Measurements from ENCODE around the gene ALPL. TPM values are rescaled to one million over a fixed set of nuclear protein-coding genes. Genes with fewer than 3 reads are reported as not detected.

The ALPL gene
- total RNA-seq, 2 experiments from 2014 or later: not detected

- Mint-ChIP-seq H3K4me1 (ENCODE audit: low read depth) (no peaks in the 10 kb centered on the region), H3K9me3 (no peaks in the 10 kb centered on the region), H3K27me3 (peaks cover under 1% of the 10 kb centered on the region), H3K27ac (no peak overlapping the region), H3K36me3 (ENCODE audit: low read depth) (no peaks in the 10 kb centered on the region), H3K4me3 (no peak overlapping the region)
- ChIA-PET CTCF (no interaction called here), POLR2A (no interaction called here)
- TF ChIP-seq CTCF (IDR thresholded peaks at IDR 0.05): no peak
- intact Hi-C loops (cut with micrococcal nuclease): no loop called here
- ATAC-seq (no peak), DNase-seq (no peak)
Observed at GRCh38 chr1:21559788-21560567, 50.8 kb downstream of the ALPL start.

GRCh38 chr1:21560916-21561638 lies 51.9 kb downstream of the ALPL start:
- DNase-seq (no peak), ATAC-seq (no peak)
- no peaks in the 10 kb centered on the region for H3K27me3 Mint-ChIP-seq
- ChIA-PET CTCF (no interaction called here), POLR2A (no interaction called here)
- no peak overlapping the region for H3K27ac Mint-ChIP-seq
- H3K9me3 Mint-ChIP-seq: no peaks in the 10 kb centered on the region
- H3K36me3 Mint-ChIP-seq (ENCODE audit: low read depth): no peaks in the 10 kb centered on the region
- H3K4me1 Mint-ChIP-seq (ENCODE audit: low read depth): no peaks in the 10 kb centered on the region
- no peak for TF ChIP-seq CTCF (IDR thresholded peaks at IDR 0.05)
- intact Hi-C loops (cut with micrococcal nuclease): no loop called here
- no peak overlapping the region for H3K4me3 Mint-ChIP-seq

DNA sequence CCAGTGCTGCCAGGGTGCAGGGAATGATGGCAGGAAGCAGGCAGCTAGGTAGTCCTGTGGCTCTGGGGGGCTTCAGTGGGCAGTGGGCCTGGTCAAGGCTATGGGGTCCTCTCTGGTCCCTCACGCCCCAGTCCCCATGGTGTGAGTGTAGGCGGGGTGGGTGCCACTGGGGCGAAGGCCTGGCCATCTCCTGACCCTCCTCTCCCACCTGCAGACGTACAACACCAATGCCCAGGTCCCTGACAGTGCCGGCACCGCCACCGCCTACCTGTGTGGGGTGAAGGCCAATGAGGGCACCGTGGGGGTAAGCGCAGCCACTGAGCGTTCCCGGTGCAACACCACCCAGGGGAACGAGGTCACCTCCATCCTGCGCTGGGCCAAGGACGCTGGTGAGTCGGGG lies 53.7 kb downstream of the ALPL start:
- no peaks in the 10 kb centered on the region for H3K27me3 Mint-ChIP-seq
- intact Hi-C loops (cut with micrococcal nuclease): no loop called here
- no peak overlapping the region for H3K4me3 Mint-ChIP-seq
- no peak for TF ChIP-seq CTCF (IDR thresholded peaks at IDR 0.05)
- H3K36me3 Mint-ChIP-seq (ENCODE audit: low read depth): no peaks in the 10 kb centered on the region
- no peaks in the 10 kb centered on the region for H3K9me3 Mint-ChIP-seq
- H3K27ac Mint-ChIP-seq: no peak overlapping the region
- ChIA-PET POLR2A (no interaction called here), CTCF (no interaction called here)
- DNase-seq (no peak), ATAC-seq (no peak)
- H3K4me1 Mint-ChIP-seq (ENCODE audit: low read depth): no peaks in the 10 kb centered on the region

DNA sequence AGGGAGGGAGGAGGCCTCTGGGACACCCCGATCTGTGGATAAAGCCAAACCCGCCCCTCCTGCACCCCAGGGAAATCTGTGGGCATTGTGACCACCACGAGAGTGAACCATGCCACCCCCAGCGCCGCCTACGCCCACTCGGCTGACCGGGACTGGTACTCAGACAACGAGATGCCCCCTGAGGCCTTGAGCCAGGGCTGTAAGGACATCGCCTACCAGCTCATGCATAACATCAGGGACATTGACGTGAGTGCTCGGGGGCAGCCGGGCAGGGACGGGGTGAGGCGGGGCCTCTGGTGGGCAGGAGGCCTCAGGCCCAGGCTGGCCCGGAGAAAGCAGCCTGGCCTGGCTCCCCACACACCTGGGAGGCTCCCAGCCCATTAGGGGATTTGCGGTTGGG lies 54.7 kb downstream of the ALPL start:
- CTCF ChIA-PET: no interaction called here
- no peak for TF ChIP-seq CTCF (IDR thresholded peaks at IDR 0.05)

GRCh38 chr1:21564521-21565095 lies 55.4 kb downstream of the ALPL start:
- no peak overlapping the region for H3K27ac Mint-ChIP-seq
- no peaks in the 10 kb centered on the region for H3K4me1 Mint-ChIP-seq (ENCODE audit: low read depth)
- H3K27me3 Mint-ChIP-seq: no peaks in the 10 kb centered on the region
- no peaks in the 10 kb centered on the region for H3K36me3 Mint-ChIP-seq (ENCODE audit: low read depth)
- intact Hi-C loops (cut with micrococcal nuclease): no loop called here
- H3K4me3 Mint-ChIP-seq: no peak overlapping the region
- DNase-seq (no peak), ATAC-seq (no peak)
- CTCF ChIA-PET: no interaction called here
- no peak for TF ChIP-seq CTCF (IDR thresholded peaks at IDR 0.05)
- H3K9me3 Mint-ChIP-seq: no peaks in the 10 kb centered on the region
- POLR2A ChIA-PET: no interaction called here

More for the DNA sequence above, 54.7 kb downstream of the ALPL start:
- no peak for DNase-seq
- H3K4me3 Mint-ChIP-seq: no peak overlapping the region
- no peaks in the 10 kb centered on the region for H3K27me3 Mint-ChIP-seq
- no peaks in the 10 kb centered on the region for H3K36me3 Mint-ChIP-seq (ENCODE audit: low read depth)
- H3K27ac Mint-ChIP-seq: no peak overlapping the region
- no peak for ATAC-seq
- no peaks in the 10 kb centered on the region for H3K9me3 Mint-ChIP-seq
- POLR2A ChIA-PET: no interaction called here
- no peaks in the 10 kb centered on the region for H3K4me1 Mint-ChIP-seq (ENCODE audit: low read depth)
- intact Hi-C loops (cut with micrococcal nuclease): no loop called here
